GM19351 (cell line): ENCODE measurements around the gene PI4K2B.
"Not testable (repeated sequence)": the region's sequence is repeated elsewhere in the genome, so short reads cannot be mapped to it uniquely, and the experiment has no call there.

Experiments used
- ATAC-seq: cut with Tn5 transposase; IDR thresholded peaks from one replicate; pipeline ENCODE4 v1.9.1; 2021; ENCODE audit warnings: mild to moderate bottlenecking, moderate library complexity; ENCODE audit not compliant: unreplicated experiment

The PI4K2B gene

GRCh38 chr4:25233737-25234389, at the start of gene PI4K2B:
Gene PI4K2B, plus strand, starts transcription at chr4:25234033. Its CDS starts 131 bp downstream, at chr4:25234164.
- peak; percentile 65 for ATAC-seq

- ATAC-seq: no peak
These were observed 49.8 kb upstream of the PI4K2B start for GRCh38 chr4:25184056-25184455.

- ATAC-seq: no peak
These were observed 43.4 kb upstream of the PI4K2B start for GRCh38 chr4:25190407-25190806.

- ATAC-seq: no peak
These were observed 35.1 kb upstream of the PI4K2B start for GRCh38 chr4:25198713-25199112.

- ATAC-seq: no peak
These were observed 25.8 kb upstream of the PI4K2B start for GRCh38 chr4:25207997-25208396.

- ATAC-seq: no peak
These were observed 24.1 kb upstream of the PI4K2B start for GRCh38 chr4:25209702-25210101.

- ATAC-seq: no peak
These were observed 22.1 kb upstream of the PI4K2B start for GRCh38 chr4:25211721-25212120.

- no peak for ATAC-seq
These were observed 21.0 kb upstream of the PI4K2B start for GRCh38 chr4:25212822-25213221.

- ATAC-seq: no peak
These were observed 20.4 kb upstream of the PI4K2B start for GRCh38 chr4:25213347-25213979.

- ATAC-seq: not testable (repeated sequence)
These were observed 19.1 kb upstream of the PI4K2B start for GRCh38 chr4:25214750-25215149.

- ATAC-seq: no peak
These were observed 18.3 kb upstream of the PI4K2B start for GRCh38 chr4:25215511-25215910.

GRCh38 chr4:25221377-25221776, 12.5 kb upstream of the PI4K2B start:
- no peak for ATAC-seq

GRCh38 chr4:25223802-25224375, 9.9 kb upstream of the PI4K2B start:
- ATAC-seq: no peak

- no peak for ATAC-seq
These were observed 4.0 kb upstream of the PI4K2B start for GRCh38 chr4:25229804-25230203.

- ATAC-seq: no peak
These were observed 639 bp upstream of the PI4K2B start for GRCh38 chr4:25233194-25233593.

GRCh38 chr4:25234390-25235370, 847 bp downstream of the PI4K2B start:
- peak; percentile 59 for ATAC-seq

- no peak for ATAC-seq
These were observed 1.6 kb downstream of the PI4K2B start for GRCh38 chr4:25235401-25235800.

GRCh38 chr4:25236030-25236429, 2.2 kb downstream of the PI4K2B start:
- not testable (repeated sequence) for ATAC-seq

GRCh38 chr4:25236971-25237370, 3.1 kb downstream of the PI4K2B start:
- no peak for ATAC-seq

GRCh38 chr4:25238052-25238451, 4.2 kb downstream of the PI4K2B start:
- no peak for ATAC-seq

- ATAC-seq: not testable (repeated sequence)
These were observed 5.7 kb downstream of the PI4K2B start for GRCh38 chr4:25239528-25239927.
